T1000 (cell line): Measurements from ENCODE around the gene TRPM3.

ENCODE experiments used
- DNase-seq: peaks from one replicate; lab custom pipeline; 2025; ENCODE audit warnings: mixed read lengths; lab: John Stamatoyannopoulos, UW

TRPM3 gene

DNA sequence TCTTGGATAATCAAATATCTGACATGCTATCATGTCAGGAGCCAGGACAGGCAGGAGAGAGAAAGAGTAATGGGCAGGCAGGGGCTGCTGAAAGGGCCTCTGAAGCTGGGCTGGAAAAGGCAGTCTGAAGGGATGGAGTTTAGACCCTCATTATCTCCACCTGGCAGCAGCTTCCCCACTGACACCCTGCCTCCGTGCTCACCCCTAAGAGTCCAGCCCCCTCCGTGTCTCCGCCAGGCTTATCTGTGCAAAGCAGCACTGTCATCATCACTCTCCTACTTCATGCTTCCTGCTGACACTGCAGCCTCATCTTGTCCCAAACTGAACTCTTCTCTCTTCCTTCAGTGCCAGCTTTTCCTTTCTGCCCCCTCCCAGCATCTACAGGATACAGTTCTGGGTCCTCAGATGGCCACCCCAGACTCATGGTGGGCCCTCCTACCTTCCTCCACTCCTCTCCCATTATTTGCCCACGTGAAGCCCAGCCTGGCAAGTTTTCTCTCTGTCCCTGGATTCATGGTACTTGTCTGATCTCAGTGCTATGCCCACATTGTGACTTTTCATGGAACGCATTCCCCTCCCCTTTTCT, 636.1 kb downstream of the TRPM3 start:
- no peak for DNase-seq

DNA sequence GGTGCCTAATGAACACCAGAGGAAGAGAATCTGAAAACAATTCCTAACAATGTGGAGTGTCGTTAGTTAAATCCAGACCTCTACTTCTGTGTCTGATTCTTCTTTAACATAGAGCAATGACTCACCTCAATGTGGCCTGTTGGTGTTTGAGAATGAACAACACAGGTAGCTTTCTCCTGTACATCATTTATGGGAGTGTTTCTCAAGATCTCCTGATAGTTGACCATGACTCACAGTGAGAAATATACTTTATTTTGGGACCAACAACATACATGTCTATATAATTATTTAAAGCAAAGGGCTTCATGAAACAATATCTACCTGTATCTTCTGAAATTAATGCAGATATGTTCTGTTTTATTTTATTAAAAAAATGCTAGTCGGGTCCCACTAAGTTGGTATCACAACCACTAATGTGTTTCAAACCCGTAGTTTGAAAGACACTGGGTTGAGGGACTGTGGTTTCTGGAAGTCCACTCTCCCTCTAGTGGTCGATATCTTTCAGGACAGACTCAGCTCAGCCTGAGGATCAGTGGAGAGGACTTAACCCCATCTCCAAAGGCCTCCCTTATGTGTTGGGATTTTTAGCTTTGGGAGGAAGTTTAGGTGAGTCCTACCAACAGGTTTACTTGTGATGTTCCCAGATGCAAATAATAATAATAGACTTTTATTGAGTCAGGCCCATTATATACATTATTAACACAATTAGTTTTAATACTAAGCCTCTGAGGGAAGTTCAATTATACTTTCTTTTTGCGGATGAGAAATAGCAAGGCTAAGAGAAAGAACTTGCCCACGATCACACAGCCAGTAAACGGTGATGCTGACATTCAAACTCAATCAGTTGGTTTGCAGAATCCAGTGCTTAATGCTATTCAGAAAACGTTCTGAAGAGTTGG, 636.9 kb downstream of the TRPM3 start:
- no peak for DNase-seq

DNA sequence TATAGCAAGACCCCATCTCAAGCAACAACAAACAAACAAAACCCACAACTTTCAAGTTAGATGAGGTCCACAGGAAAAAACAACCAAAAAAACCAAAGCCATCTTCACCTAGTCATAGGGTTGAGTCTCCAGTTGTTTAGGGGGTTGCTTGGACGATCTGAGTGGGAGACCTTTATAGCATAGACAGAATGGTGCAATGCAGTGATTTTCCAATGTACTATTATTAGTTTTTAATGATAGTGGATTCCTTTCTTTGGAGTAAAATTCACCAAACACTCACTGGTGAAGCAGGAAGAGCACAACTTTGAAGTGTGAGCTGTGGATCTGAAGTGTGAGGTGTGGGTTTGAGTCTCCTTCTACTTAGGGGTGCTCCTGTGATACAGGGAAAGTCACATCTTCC, 640.0 kb downstream of the TRPM3 start:
- no peak for DNase-seq

DNA sequence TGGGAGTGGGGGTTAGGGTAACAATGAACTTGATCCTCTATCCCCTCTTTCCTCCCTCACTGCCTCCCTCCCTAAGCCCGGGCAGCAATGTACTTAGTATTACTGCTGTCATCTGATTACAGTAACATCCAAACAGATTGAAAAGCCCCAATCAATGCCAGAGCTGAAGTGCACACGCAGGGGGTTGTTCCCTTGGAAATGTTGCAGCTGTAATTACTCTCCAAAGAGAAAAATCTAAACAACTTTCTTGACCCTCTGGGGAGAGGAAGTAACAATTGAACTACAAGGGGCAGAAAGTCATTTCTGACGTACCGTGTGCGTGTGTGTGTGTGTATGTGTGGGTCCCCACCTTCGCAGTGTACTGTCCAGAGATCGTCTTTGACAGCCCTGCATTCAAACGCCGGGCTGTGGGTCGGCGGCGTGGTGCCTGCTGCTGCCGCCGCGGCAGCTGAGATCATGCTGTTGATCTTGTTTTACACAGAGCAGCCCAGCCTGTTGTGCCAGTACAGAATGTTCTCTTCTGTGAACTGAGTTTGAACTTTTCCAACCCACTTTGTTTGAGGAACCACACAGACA, 640.9 kb downstream of the TRPM3 start:
- no peak for DNase-seq

DNA sequence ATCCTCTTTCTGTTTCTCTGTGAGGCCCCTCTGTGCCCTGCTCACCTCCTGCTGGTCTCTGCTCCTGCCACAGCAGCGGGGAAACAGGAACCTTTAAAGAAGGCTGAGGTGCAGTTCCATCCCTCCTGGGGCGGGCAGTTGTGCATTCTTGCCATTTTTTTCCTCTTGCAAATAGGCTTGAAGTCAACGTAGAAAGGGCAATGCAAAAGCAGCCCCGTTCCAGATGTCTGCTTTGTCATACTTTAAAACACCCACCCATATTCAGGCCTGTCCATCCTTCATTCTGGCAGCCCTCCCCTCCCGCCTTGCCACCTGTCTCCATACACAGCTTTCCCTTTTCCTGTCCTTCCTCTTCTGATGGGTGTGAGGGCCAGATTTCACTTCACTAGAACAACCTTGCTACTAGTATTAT, 641.5 kb downstream of the TRPM3 start:
- DNase-seq: no peak
